ENCODE data around the gene PHF12. TPM values are rescaled to one million over a fixed set of nuclear protein-coding genes. Genes with fewer than 3 reads are reported as not detected.

The PHF12 gene
- total RNA-seq, 1 experiment from 2014 or later: 36.0 TPM

DNA sequence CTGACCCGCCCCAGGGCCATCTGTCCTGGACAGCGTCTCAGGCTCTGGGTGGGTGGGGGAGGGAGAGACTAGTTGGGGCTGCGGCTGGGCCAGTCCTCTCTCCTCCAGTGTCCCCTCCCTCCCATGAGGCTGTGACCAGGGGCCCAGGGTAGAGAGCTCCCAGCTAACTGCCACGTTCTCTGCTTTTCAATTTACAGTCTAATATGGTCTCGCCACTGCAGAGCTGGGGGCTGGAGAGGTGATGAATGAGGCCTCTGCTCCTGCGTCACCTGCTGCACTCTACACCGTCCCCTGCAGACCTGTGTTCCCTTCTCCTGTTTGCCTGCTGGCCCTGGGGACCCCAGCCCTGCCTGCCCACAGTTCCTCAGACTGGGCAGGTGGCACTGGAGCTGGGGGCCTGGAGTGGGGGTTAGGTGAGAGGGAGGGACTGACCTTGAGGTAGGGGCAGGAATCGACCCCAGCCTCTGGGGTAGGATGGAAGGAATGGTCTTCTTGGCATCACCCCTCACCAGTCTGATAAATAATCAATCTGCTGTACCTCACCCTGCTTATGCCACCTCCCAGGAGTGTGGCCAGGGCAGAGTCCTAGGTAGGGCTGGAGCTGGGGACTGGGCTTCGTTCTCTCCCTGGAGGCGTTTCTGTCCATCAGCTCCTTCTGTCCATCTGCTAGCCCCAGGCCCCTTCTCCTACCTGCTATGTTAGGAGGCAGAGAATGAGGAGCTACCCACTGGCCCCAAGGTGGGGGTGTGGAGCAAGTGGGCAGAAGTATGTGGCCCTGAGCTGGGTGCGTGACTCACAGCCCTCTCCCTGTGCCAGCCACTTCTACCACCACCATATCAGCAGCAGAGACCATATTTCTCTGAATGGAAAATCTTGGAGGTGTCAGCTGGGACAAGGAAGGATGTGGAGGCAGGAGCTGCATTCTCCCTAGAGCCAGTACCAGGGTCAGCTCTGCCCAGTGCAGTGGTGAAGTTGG, 41.6 kb upstream of the PHF12 start:
- 0 out of 2 replicates have a peak, but pooled peaks cover 4% of the 10 kb centered on the region for H3K4me1 ChIP-seq (replicated peaks; ENCODE audit: insufficient read depth)
- H3K9me3 ChIP-seq (ENCODE audit: insufficient read depth, low read depth): no peaks in the 10 kb centered on the region
- H3K36me3 ChIP-seq (ENCODE audit: low read depth): no peaks in the 10 kb centered on the region
- H4K20me1 ChIP-seq (ENCODE audit: insufficient read depth): no peaks in the 10 kb centered on the region
- POLR2A ChIA-PET (ENCODE audit: unreplicated experiment): no interaction called here
- CTCF ChIA-PET: no interaction called here
- TF ChIP-seq, protein P1, sequence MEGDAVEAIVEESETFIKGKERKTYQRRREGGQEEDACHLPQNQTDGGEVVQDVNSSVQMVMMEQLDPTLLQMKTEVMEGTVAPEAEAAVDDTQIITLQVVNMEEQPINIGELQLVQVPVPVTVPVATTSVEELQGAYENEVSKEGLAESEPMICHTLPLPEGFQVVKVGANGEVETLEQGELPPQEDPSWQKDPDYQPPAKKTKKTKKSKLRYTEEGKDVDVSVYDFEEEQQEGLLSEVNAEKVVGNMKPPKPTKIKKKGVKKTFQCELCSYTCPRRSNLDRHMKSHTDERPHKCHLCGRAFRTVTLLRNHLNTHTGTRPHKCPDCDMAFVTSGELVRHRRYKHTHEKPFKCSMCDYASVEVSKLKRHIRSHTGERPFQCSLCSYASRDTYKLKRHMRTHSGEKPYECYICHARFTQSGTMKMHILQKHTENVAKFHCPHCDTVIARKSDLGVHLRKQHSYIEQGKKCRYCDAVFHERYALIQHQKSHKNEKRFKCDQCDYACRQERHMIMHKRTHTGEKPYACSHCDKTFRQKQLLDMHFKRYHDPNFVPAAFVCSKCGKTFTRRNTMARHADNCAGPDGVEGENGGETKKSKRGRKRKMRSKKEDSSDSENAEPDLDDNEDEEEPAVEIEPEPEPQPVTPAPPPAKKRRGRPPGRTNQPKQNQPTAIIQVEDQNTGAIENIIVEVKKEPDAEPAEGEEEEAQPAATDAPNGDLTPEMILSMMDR (conservative IDR thresholded peaks at IDR 0.05): no peak
- no peak for TF ChIP-seq EZH2 (IDR thresholded peaks at IDR 0.05; ENCODE audit: low read depth)
- no TSS peak for BruUV-seq (replicated peaks)
- no peak overlapping the region for H3K27ac ChIP-seq
- DNase-seq: no peak
- H2AFZ ChIP-seq: no peak overlapping the region
- H3K9me2 ChIP-seq (ENCODE audit: insufficient read depth): no peaks in the 10 kb centered on the region
- peaks cover 22% of the 10 kb centered on the region for H3K27me3 ChIP-seq (ENCODE audit: insufficient read depth, low read depth)
- no peaks in the 10 kb centered on the region for H3F3A ChIP-seq (ENCODE audit: insufficient read depth, low read depth)
- intact Hi-C loops (cut with micrococcal nuclease; ENCODE audit: unreplicated experiment): no loop called here
- no peak overlapping the region for H3K4me2 ChIP-seq
- no peak overlapping the region for H3K4me3 ChIP-seq
- no peaks in the 10 kb centered on the region for H3K79me2 ChIP-seq (ENCODE audit: low read depth)

DNA sequence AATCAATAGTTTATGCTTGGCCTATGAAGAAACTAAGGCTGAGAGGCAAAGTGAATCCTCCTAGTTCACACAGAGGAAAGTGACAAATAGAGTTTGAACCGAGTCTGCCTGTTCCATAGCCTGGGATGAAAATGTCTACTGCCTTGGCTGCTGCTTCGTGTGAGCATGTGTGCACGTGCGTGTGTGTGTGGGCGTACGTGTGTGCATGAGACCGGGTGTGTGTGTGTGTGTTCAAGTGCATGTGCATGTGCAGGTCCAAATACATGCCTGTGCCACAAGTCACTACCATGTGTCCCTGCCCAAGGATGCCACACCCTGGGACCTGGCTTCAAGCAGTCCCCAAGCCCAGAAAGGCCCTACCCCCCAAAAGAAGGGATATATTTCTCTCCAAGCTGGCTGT, 40.9 kb upstream of the PHF12 start:
- H3K79me2 ChIP-seq (ENCODE audit: low read depth): no peaks in the 10 kb centered on the region
- TF ChIP-seq EZH2 (IDR thresholded peaks at IDR 0.05; ENCODE audit: low read depth): no peak
- TF ChIP-seq, protein P1 (conservative IDR thresholded peaks at IDR 0.05): no peak
- BruUV-seq (replicated peaks): no TSS peak
- no peaks in the 10 kb centered on the region for H3K9me3 ChIP-seq (ENCODE audit: insufficient read depth, low read depth)
- H3K4me2 ChIP-seq: no peak overlapping the region
- 0 out of 2 replicates have a peak, but pooled peaks cover 4% of the 10 kb centered on the region for H3K4me1 ChIP-seq (replicated peaks; ENCODE audit: insufficient read depth)
- no peaks in the 10 kb centered on the region for H3F3A ChIP-seq (ENCODE audit: insufficient read depth, low read depth)
- no peaks in the 10 kb centered on the region for H4K20me1 ChIP-seq (ENCODE audit: insufficient read depth)
- intact Hi-C loops (cut with micrococcal nuclease; ENCODE audit: unreplicated experiment): no loop called here
- no peak for DNase-seq
- H3K27me3 ChIP-seq (ENCODE audit: insufficient read depth, low read depth): peaks cover 22% of the 10 kb centered on the region; the same call in 1 of the 2 replicates
- no peak overlapping the region for H2AFZ ChIP-seq
- no peak overlapping the region for H3K27ac ChIP-seq
- H3K9me2 ChIP-seq (ENCODE audit: insufficient read depth): no peaks in the 10 kb centered on the region
- no peak overlapping the region for H3K4me3 ChIP-seq
- ChIA-PET POLR2A (ENCODE audit: unreplicated experiment) (no interaction called here), CTCF (no interaction called here)
- no peaks in the 10 kb centered on the region for H3K36me3 ChIP-seq (ENCODE audit: low read depth)

DNA sequence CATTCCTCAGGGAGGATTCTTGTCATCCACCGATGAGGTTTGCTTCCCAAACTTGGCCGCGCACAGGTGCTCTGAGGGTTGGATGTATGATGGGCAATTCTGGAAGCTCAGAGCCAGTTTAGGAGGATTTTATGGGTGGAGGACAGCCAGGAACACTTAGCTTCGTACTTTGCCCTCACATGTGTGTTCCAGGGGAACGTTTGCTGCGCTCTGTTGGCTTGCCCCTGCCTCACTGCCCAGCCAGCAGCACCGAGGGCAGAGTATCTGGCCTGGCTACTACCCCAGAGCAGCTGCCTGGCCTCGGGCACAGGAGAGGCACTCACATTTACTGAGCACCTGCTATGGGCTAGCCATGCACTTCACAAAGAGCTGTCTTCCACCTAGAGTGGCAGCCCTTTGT, 40.5 kb upstream of the PHF12 start:
- no peaks in the 10 kb centered on the region for H3K79me2 ChIP-seq (ENCODE audit: low read depth)
- no peaks in the 10 kb centered on the region for H4K20me1 ChIP-seq (ENCODE audit: insufficient read depth)
- H3K27me3 ChIP-seq (ENCODE audit: insufficient read depth, low read depth): peaks cover 18% of the 10 kb centered on the region; the same call in 1 of the 2 replicates
- no peak overlapping the region for H3K4me3 ChIP-seq
- 0 out of 2 replicates have a peak, but pooled peaks cover 4% of the 10 kb centered on the region for H3K4me1 ChIP-seq (replicated peaks; ENCODE audit: insufficient read depth)
- intact Hi-C loops (cut with micrococcal nuclease; ENCODE audit: unreplicated experiment): no loop called here
- no peak overlapping the region for H3K27ac ChIP-seq
- no peaks in the 10 kb centered on the region for H3K9me2 ChIP-seq (ENCODE audit: insufficient read depth)
- H3F3A ChIP-seq (ENCODE audit: insufficient read depth, low read depth): no peaks in the 10 kb centered on the region
- ChIA-PET POLR2A (ENCODE audit: unreplicated experiment) (no interaction called here), CTCF (interaction anchor here (0.6 kb wide), 1 partner anchor 128 kb away, joined by 3 read pairs; no protein-coding TSS in a partner anchor)
- no peaks in the 10 kb centered on the region for H3K36me3 ChIP-seq (ENCODE audit: low read depth)
- H3K9me3 ChIP-seq (ENCODE audit: insufficient read depth, low read depth): no peaks in the 10 kb centered on the region
- no peak overlapping the region for H3K4me2 ChIP-seq
- no TSS peak for BruUV-seq (replicated peaks)
- no peak for DNase-seq
- no peak for TF ChIP-seq EZH2 (IDR thresholded peaks at IDR 0.05; ENCODE audit: low read depth)
- TF ChIP-seq, protein P1 (conservative IDR thresholded peaks at IDR 0.05): no peak
- no peak overlapping the region for H2AFZ ChIP-seq
